Colonic mucosa (tissue), 4 donors: Measurements from ENCODE around the gene NR1I3. TPM values are rescaled to one million over a fixed set of nuclear protein-coding genes. Genes with fewer than 3 reads are reported as not detected.

Experiments used
- DNase-seq: peaks from one replicate; pipeline ENCODE4 v3.0.0-alpha.2; 2020
- H3K27ac ChIP-seq: fragments of 200-600 bp; one replicate; pipeline ENCODE4 v1.8.0; 2021
- H3K27me3 ChIP-seq: fragments of 200-600 bp; one replicate; pipeline ENCODE4 v1.8.0; 2021
- H3K36me3 ChIP-seq: fragments of 200-600 bp; one replicate; pipeline ENCODE4 v1.8.0; 2021
- H3K4me1 ChIP-seq: fragments of 200-600 bp; one replicate; pipeline ENCODE4 v1.8.0; 2021; ENCODE audit warnings: mild to moderate bottlenecking
- H3K4me3 ChIP-seq: fragments of 200-600 bp; one replicate; pipeline ENCODE4 v1.8.0; 2021
- H3K9ac ChIP-seq, 2 donors: one replicate each; pipeline ENCODE4 v1.7.0; 2013; ENCODE audit warnings: control low read depth in 2 of 2, low read depth in 2 of 2, low read length in 2 of 2
- H3K9me3 ChIP-seq: fragments of 200-600 bp; one replicate; pipeline ENCODE4 v1.8.0; 2021
- CTCF ChIP-seq: fragments of 200-600 bp; IDR thresholded peaks from one replicate; pipeline ENCODE4 v1.8.0; 2022; ENCODE audit warnings: antibody characterized with exemption, mild to moderate bottlenecking
- intact Hi-C: fragments of 100-400 bp; cut with DNase I; formaldehyde crosslinking; loops from one replicate; pipeline ENCODE4 v1.14.1; 2022
- total RNA-seq, 2 donors: library from RNA; stranded (reverse); fragmentation: NEBNext Ultra II Directional in 1 of 2; extraction: Animal tissue kit (Norgen Biotek cat#: 25700) in 1 of 2; gene quantifications; one replicate each; pipeline ENCODE4 v1.2.1, GENCODE V29; 2021
- donor health status: healthy.
- donor health status: DM: no; HTN: no; CAD: no.
- donor health status: DM: no; HTN: no; CAD: no.

Gene NR1I3
- total RNA-seq, 2 donors from 2014 or later, result not detected

- Histone ChIP-seq H3K4me3 (no peak overlapping the region), H3K9me3 (no peaks in the 10 kb centered on the region), H3K27me3 (no peaks in the 10 kb centered on the region), H3K9ac (no peak overlapping the region), H3K27ac (no peak overlapping the region), H3K4me1 (peaks cover 15% of the 10 kb centered on the region), H3K36me3 (peaks cover 7% of the 10 kb centered on the region)
- DNase-seq, result no peak
- TF ChIP-seq CTCF, result no peak
- intact Hi-C loops, result no loop called here
Measured at GRCh38 chr1:161230762-161231161, 7.2 kb downstream of the NR1I3 start.

GRCh38 chr1:161229896-161230295 is 8.1 kb downstream of the NR1I3 start:
- TF ChIP-seq CTCF, result no peak
- DNase-seq, result no peak

GRCh38 chr1:161228032-161228431 is 10.0 kb downstream of the NR1I3 start:
- no peak overlapping the region for H3K4me3 ChIP-seq
- no peaks in the 10 kb centered on the region for H3K9me3 ChIP-seq
- H3K9ac ChIP-seq, result peak overlapping the region in 1 of 2 donors; percentile 53
- no peaks in the 10 kb centered on the region for H3K27me3 ChIP-seq
- peaks cover 7% of the 10 kb centered on the region for H3K36me3 ChIP-seq
- no peak for TF ChIP-seq CTCF
- H3K27ac ChIP-seq, result peak overlapping the region; percentile 54
- no peak for DNase-seq
- intact Hi-C loops, result loop anchor here (5.0 kb wide), 1 partner anchor 64 kb away; no protein-coding TSS in a partner anchor
- peaks cover 20% of the 10 kb centered on the region for H3K4me1 ChIP-seq

More at GRCh38 chr1:161229896-161230295, 8.1 kb downstream of the NR1I3 start:
- Histone ChIP-seq H3K4me1 (peaks cover 20% of the 10 kb centered on the region), H3K9me3 (no peaks in the 10 kb centered on the region), H3K4me3 (no peak overlapping the region), H3K9ac (no peak overlapping the region), H3K36me3 (peaks cover 7% of the 10 kb centered on the region), H3K27me3 (no peaks in the 10 kb centered on the region), H3K27ac (no peak overlapping the region)
- intact Hi-C loops, result loop anchor here (5.0 kb wide), 1 partner anchor 62 kb away; no protein-coding TSS in a partner anchor

GRCh38 chr1:161227196-161227871 is 10.7 kb downstream of the NR1I3 start:
- Histone ChIP-seq H3K36me3 (peaks cover 7% of the 10 kb centered on the region), H3K9me3 (no peaks in the 10 kb centered on the region), H3K27me3 (no peaks in the 10 kb centered on the region), H3K4me3 (peak overlapping the region; percentile 10), H3K4me1 (peaks cover 20% of the 10 kb centered on the region), H3K27ac (peak overlapping the region; percentile 54), H3K9ac (peak overlapping the region; percentile 53 to 76)
- TF ChIP-seq CTCF, result peak; percentile 89
- intact Hi-C loops, result loop anchor here (5.0 kb wide), 1 partner anchor 65 kb away; no protein-coding TSS in a partner anchor
- DNase-seq, result peak; percentile 88

GRCh38 chr1:161226759-161227158 is 11.2 kb downstream of the NR1I3 start:
- no peak for DNase-seq
- H3K9ac ChIP-seq, result peak overlapping the region; percentile 65 to 76
- intact Hi-C loops, result loop anchor here (5.0 kb wide), 1 partner anchor 66 kb away; no protein-coding TSS in a partner anchor
- TF ChIP-seq CTCF, result no peak
- no peaks in the 10 kb centered on the region for H3K9me3 ChIP-seq
- no peaks in the 10 kb centered on the region for H3K27me3 ChIP-seq
- peaks cover 20% of the 10 kb centered on the region for H3K4me1 ChIP-seq
- H3K27ac ChIP-seq, result peak overlapping the region; percentile 54
- H3K36me3 ChIP-seq, result peaks cover 7% of the 10 kb centered on the region
- H3K4me3 ChIP-seq, result peak overlapping the region; percentile 58
